GM23338 (cell line): ENCODE results near the gene EHBP1L1. TPM values are rescaled to one million over a fixed set of nuclear protein-coding genes. Genes with fewer than 3 reads are reported as not detected.

Source experiments
- NANOG ChIP-seq: IDR thresholded peaks from 2 replicates; pipeline ENCODE4 v1.6.1; 2016; ENCODE audit warnings: antibody characterized with exemption, borderline replicate concordance
- REST ChIP-seq: IDR thresholded peaks from one replicate; pipeline ENCODE4 v1.6.1; 2018; ENCODE audit warnings: antibody characterized with exemption; ENCODE audit not compliant: unreplicated experiment
- STAT1 ChIP-seq: IDR thresholded peaks from one replicate; pipeline ENCODE4 v1.6.1; 2016; ENCODE audit warnings: antibody characterized with exemption; ENCODE audit not compliant: unreplicated experiment
- ZNF331 ChIP-seq: fragments of 250-450 bp; sonication (Bioruptor Pico); IDR thresholded peaks from 2 replicates; pipeline ENCODE4 v1.5.0; 2020; ENCODE audit warnings: low read depth, mild to moderate bottlenecking, moderate library complexity
- ZNF462 ChIP-seq: fragments of 250-450 bp; sonication (Bioruptor Pico); IDR thresholded peaks from 2 replicates; pipeline ENCODE4 v1.5.0; 2020; ENCODE audit warnings: mild to moderate bottlenecking, moderate library complexity
- polyA plus RNA-seq: library from polyadenylated mRNA; unstranded; fragments of >200 nt; fragmentation: Nextera tagmentation; extraction: Ambion mirVana; gene quantifications from 2 replicates; pipeline ENCODE4 v1.2.1, GENCODE V29; 2016
- total RNA-seq: library from RNA; depleted of rRNA; stranded (reverse); fragments of >200 nt; shearing (Covaris generic); gene quantifications from 2 replicates; pipeline ENCODE4 v1.2.3, GENCODE V29; 2014
- TF ChIP-seq, protein P1 (sequence below): IDR thresholded peaks from 2 replicates; pipeline ENCODE4 v1.6.1; 2016; ENCODE audit warnings: antibody characterized with exemption

The EHBP1L1 gene
- total and polyA plus RNA-seq, 2 experiments from 2014 or later = 2.9 to 10.9 TPM

GRCh38 chr11:65571420-65571819, 4.4 kb upstream of the EHBP1L1 start (continued):
- TF ChIP-seq ZNF462 (no peak), REST (no peak), ZNF331 (CRISPR knock-in tag) (no peak), STAT1 (no peak), NANOG (no peak)
- TF ChIP-seq, protein P1, sequence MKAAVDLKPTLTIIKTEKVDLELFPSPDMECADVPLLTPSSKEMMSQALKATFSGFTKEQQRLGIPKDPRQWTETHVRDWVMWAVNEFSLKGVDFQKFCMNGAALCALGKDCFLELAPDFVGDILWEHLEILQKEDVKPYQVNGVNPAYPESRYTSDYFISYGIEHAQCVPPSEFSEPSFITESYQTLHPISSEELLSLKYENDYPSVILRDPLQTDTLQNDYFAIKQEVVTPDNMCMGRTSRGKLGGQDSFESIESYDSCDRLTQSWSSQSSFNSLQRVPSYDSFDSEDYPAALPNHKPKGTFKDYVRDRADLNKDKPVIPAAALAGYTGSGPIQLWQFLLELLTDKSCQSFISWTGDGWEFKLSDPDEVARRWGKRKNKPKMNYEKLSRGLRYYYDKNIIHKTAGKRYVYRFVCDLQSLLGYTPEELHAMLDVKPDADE = no peak
